HepG2 (cell line): ENCODE measurements around the gene QSER1. TPM values are rescaled to one million over a fixed set of nuclear protein-coding genes. Genes with fewer than 3 reads are reported as not detected.

Experiments used
- ADNP ChIP-seq: sonication (generic); formaldehyde crosslinking; IDR thresholded peaks from 2 replicates; pipeline ENCODE4 v1.4.0; 2020; ENCODE audit warnings: missing genetic modification reagents
- BCL6 ChIP-seq: IDR thresholded peaks from 2 replicates; pipeline ENCODE4 v1.6.1; 2016; ENCODE audit warnings: missing genetic modification reagents, missing compliant biosample characterization
- ESRRA ChIP-seq: sonication (generic); formaldehyde crosslinking; IDR thresholded peaks from 2 replicates; pipeline ENCODE4 v1.5.1; 2020; ENCODE audit warnings: mild to moderate bottlenecking, low read depth, missing genetic modification reagents
- KLF16 ChIP-seq, 2 experiments: sonication (generic) in 1 of 2; formaldehyde crosslinking in 1 of 2; IDR thresholded peaks; 2 replicates each; pipeline versions ENCODE4 v1.6.1 to v1.8.0; 2016 to 2023; ENCODE audit warnings: missing genetic modification reagents in 2 of 2, missing compliant biosample characterization in 1 of 2
- MTA1 ChIP-seq: sonication (generic); formaldehyde crosslinking; IDR thresholded peaks from 2 replicates; pipeline ENCODE4 v1.4.0; 2020; ENCODE audit warnings: missing genetic modification reagents, mild to moderate bottlenecking, borderline replicate concordance
- NFE2 ChIP-seq: sonication (generic); formaldehyde crosslinking; IDR thresholded peaks from 2 replicates; pipeline ENCODE4 v1.4.0; 2020; ENCODE audit warnings: missing genetic modification reagents
- NR2F2 ChIP-seq: IDR thresholded peaks from 2 replicates; pipeline ENCODE4 v1.6.1; 2012; ENCODE audit warnings: low read depth, inconsistent platforms, borderline replicate concordance
- PHB2 ChIP-seq: fragments of 450-650 bp; IDR thresholded peaks from 2 replicates; pipeline ENCODE4 v1.6.1; 2018; ENCODE audit not compliant: partially characterized antibody
- RFXANK ChIP-seq: IDR thresholded peaks from 2 replicates; pipeline ENCODE4 v1.6.1; 2016
- SMARCC2 ChIP-seq: fragments of 450-650 bp; IDR thresholded peaks from 2 replicates; pipeline ENCODE4 v1.6.1; 2017; ENCODE audit warnings: antibody characterized with exemption, mild to moderate bottlenecking
- SOX5 ChIP-seq: IDR thresholded peaks from 2 replicates; pipeline ENCODE4 v1.6.1; 2016; ENCODE audit warnings: borderline replicate concordance
- SUZ12 ChIP-seq: fragments of 150-350 bp; IDR thresholded peaks from 2 replicates; pipeline ENCODE4 v1.6.1; 2014; ENCODE audit warnings: low read depth, low read length
- TGIF2 ChIP-seq: IDR thresholded peaks from 2 replicates; pipeline ENCODE4 v1.6.1; 2016; ENCODE audit warnings: control low read depth, missing compliant biosample characterization
- TMF1 ChIP-seq: sonication (generic); formaldehyde crosslinking; IDR thresholded peaks from 2 replicates; pipeline ENCODE4 v1.8.1; 2022; ENCODE audit warnings: low read depth, missing genetic modification reagents
- ZBTB1 ChIP-seq: sonication (generic); formaldehyde crosslinking; IDR thresholded peaks from 2 replicates; pipeline ENCODE4 v1.4.0; 2020; ENCODE audit warnings: missing genetic modification reagents, borderline replicate concordance
- ZNF235 ChIP-seq: sonication (generic); formaldehyde crosslinking; IDR thresholded peaks from 2 replicates; pipeline ENCODE4 v1.8.1; 2023; ENCODE audit warnings: mild to moderate bottlenecking, missing genetic modification reagents, borderline replicate concordance
- ZNF24 ChIP-seq: fragments of 450-650 bp; IDR thresholded peaks from 2 replicates; pipeline ENCODE4 v1.6.1; 2017; ENCODE audit warnings: antibody characterized with exemption, mild to moderate bottlenecking
- ZNF382 ChIP-seq: sonication (generic); formaldehyde crosslinking; IDR thresholded peaks from 2 replicates; pipeline ENCODE4 v1.5.0; 2020; ENCODE audit warnings: missing genetic modification reagents, mild to moderate bottlenecking, borderline replicate concordance
- ZNF44 ChIP-seq: sonication (generic); formaldehyde crosslinking; IDR thresholded peaks from 2 replicates; pipeline ENCODE4 v1.5.1; 2020; ENCODE audit warnings: mild to moderate bottlenecking, missing genetic modification reagents
- ZNF670 ChIP-seq: sonication (generic); formaldehyde crosslinking; IDR thresholded peaks from 2 replicates; pipeline ENCODE4 v1.8.0; 2022; ENCODE audit warnings: mild to moderate bottlenecking, missing genetic modification reagents, borderline replicate concordance
- ZNF703 ChIP-seq: sonication (generic); formaldehyde crosslinking; IDR thresholded peaks from 2 replicates; pipeline ENCODE4 v1.5.1; 2020; ENCODE audit warnings: missing genetic modification reagents, mild to moderate bottlenecking, moderate library complexity, borderline replicate concordance
- ZNF772 ChIP-seq: sonication (generic); formaldehyde crosslinking; IDR thresholded peaks from 2 replicates; pipeline ENCODE4 v1.5.0; 2020; ENCODE audit warnings: mild to moderate bottlenecking, missing genetic modification reagents
- polyA plus RNA-seq, 8 experiments: library from polyadenylated mRNA; depleted of rRNA in 3 of 8; stranded (reverse) in 7 of 8; unstranded in 1 of 8; fragments of >200 nt; fragmentation: Illumina TruSeq in 4 of 8; extraction: Trizol in 4 of 8; gene quantifications; 2 replicates each; pipeline versions ENCODE4 v1.2.1 to v1.2.3, GENCODE V29; 2011 to 2016; ENCODE audit warnings: low read depth in 4 of 8, missing spikeins in 1 of 8, mixed read lengths in 1 of 8; ENCODE audit not compliant: insufficient read depth in 1 of 8
- total RNA-seq, 5 experiments: library from RNA; depleted of rRNA; stranded (reverse); fragments of >200 nt; fragmentation: Illumina TruSeq; extraction: Trizol; gene quantifications; 2 replicates each; pipeline ENCODE4 v1.2.3, GENCODE V29; 2016; ENCODE audit warnings: low read depth in 1 of 5
- TF ChIP-seq, protein P1 (sequence below): sonication (generic); formaldehyde crosslinking; IDR thresholded peaks from 2 replicates; pipeline ENCODE4 v1.4.0; 2020; ENCODE audit warnings: mild to moderate bottlenecking, missing genetic modification reagents
- TF ChIP-seq, protein P2 (sequence below), 2 experiments: fragments of 450-650 bp in 1 of 2; sonication (generic) in 1 of 2; formaldehyde crosslinking; IDR thresholded peaks; 2 replicates each; pipeline versions ENCODE4 v1.5.0 to v1.8.0; 2020 to 2022; ENCODE audit warnings: mild to moderate bottlenecking in 1 of 2, missing genetic modification reagents in 1 of 2

Gene QSER1
- total and polyA plus RNA-seq, 2 of the 13 experiments (the other 11 are each of a cell fraction or from before 2014, with no cell fraction given): 8.9 to 17.3 TPM

DNA sequence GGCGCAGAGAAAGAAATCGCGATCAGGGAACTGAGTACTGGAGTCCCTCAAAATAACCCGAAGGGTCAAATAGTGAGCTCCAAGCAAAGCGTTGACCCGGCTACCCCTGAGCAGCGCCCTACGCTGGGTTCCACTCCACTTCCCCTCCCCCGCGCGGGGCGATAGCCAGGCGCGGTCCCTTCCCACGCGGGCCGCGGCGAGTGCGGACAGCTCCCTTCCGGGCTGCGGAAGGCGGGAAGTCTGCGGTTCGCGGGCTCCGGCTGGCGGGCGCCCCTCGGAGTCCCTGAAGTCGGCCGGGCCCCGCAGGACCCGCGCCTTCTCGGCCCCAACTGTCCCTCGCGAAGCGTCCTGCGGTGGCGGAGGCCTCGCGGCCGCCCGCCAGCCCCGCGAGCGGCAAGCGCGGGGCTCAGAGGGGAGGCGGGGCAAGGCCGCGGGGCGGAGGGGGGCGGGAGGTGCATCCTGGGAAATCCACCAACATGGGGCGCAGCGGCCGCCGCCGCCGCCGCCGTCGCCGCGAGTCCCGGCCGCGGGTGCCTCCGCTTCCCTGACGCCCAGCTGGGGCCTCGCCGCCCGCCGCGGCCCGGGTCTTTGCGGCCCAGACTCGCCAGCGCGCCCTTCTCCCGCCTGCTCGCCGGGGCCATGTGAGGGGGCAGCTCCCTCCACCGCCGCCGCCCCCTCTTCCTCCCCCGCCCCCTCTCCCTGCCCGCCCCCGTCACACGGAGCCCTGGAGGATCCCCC, at the start of gene QSER1 (continued):
- TF ChIP-seq, protein P1, sequence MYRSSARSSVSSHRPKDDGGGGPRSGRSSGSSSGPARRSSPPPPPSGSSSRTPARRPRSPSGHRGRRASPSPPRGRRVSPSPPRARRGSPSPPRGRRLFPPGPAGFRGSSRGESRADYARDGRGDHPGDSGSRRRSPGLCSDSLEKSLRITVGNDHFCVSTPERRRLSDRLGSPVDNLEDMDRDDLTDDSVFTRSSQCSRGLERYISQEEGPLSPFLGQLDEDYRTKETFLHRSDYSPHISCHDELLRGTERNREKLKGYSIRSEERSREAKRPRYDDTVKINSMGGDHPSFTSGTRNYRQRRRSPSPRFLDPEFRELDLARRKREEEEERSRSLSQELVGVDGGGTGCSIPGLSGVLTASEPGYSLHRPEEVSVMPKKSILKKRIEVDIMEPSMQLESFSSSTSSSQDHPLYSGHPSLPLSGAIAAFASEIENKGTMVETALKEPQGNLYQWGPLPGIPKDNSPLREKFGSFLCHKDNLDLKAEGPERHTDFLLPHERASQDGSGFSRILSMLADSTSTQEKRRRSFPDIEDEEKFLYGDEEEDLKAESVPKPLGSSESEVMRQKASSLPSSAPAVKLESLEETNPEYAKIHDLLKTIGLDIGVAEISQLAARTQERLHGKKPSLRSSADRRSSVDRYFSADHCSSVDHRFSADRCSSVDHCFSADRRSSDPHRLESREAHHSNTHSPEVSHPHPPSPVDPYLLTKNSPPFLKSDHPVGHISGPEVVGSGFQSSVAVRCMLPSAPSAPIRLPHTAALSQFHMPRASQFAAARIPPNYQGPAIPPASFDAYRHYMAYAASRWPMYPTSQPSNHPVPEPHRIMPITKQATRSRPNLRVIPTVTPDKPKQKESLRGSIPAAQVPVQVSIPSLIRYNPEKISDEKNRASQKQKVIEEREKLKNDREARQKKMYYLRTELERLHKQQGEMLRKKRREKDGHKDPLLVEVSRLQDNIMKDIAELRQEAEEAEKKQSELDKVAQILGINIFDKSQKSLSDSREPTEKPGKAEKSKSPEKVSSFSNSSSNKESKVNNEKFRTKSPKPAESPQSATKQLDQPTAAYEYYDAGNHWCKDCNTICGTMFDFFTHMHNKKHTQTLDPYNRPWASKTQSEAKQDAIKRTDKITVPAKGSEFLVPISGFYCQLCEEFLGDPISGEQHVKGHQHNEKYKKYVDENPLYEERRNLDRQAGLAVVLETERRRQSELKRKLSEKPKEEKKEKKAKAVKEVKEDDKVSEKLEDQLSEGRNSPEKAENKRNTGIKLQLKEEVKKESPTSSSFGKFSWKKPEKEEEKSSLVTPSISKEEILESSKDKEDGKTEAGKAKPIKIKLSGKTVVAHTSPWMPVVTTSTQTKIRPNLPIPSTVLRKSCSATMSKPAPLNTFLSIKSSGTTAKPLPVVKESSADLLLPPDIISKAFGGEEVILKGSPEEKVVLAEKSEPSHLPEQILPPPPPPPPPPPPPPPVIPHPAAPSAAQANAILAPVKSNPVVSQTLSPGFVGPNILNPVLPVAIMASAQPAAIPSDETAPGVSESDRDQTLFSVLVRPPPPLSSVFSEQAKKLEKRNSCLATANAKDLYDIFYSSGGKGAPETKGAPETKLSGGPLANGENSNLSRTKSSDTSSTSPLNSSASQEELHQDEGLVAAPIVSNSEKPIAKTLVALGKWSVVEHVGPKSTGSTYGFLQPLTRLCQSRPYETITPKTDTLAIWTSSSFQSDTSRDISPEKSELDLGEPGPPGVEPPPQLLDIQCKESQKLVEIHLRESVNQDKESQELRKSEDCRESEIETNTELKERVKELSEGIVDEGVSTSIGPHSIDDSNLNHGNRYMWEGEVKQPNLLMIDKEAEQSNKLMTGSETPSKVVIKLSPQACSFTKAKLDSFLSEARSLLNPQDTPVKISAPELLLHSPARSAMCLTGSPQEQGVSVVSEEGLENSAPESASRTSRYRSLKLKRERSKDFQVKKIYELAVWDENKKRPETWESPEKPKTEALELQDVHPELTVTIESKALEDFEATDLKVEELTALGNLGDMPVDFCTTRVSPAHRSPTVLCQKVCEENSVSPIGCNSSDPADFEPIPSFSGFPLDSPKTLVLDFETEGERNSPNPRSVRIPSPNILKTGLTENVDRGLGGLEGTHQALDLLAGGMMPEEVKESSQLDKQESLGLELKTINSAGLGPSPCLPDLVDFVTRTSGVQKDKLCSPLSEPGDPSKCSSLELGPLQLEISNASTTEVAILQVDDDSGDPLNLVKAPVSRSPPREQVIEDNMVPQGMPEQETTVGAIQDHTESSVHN: no peak
- TF ChIP-seq ESRRA (CRISPR knock-in tag): no peak
- no peak for TF ChIP-seq RFXANK (CRISPR knock-in tag)
- TF ChIP-seq ZNF235 (CRISPR knock-in tag): 0 out of 2 replicates have a peak, but pooled peaks have one; percentile 56
- no peak for TF ChIP-seq SUZ12
- no peak for TF ChIP-seq ZBTB1 (CRISPR knock-in tag)
- no peak for TF ChIP-seq KLF16 (CRISPR knock-in tag; IDR thresholded peaks at IDR 0.05)
- TF ChIP-seq ZNF670: 0 out of 2 replicates have a peak, but pooled peaks have one; percentile 58
- no peak for TF ChIP-seq ADNP (CRISPR knock-in tag)
- TF ChIP-seq ZNF24: no peak
- TF ChIP-seq NFE2 (CRISPR knock-in tag): no peak
- peak; percentile 68 for TF ChIP-seq TGIF2
- no peak for TF ChIP-seq ZNF382 (CRISPR knock-in tag)
- no peak for TF ChIP-seq BCL6 (CRISPR knock-in tag)
- no peak for TF ChIP-seq SOX5 (CRISPR knock-in tag)
- TF ChIP-seq ZNF703 (CRISPR knock-in tag): no peak
- TF ChIP-seq ZNF772: no peak
- no peak for TF ChIP-seq PHB2
- no peak for TF ChIP-seq SMARCC2
- TF ChIP-seq NR2F2: no peak
- TF ChIP-seq TMF1 (CRISPR knock-in tag): no peak
- TF ChIP-seq MTA1 (CRISPR knock-in tag): peak; percentile 58; the same call in 1 of the 2 replicates
- TF ChIP-seq, protein P2, sequence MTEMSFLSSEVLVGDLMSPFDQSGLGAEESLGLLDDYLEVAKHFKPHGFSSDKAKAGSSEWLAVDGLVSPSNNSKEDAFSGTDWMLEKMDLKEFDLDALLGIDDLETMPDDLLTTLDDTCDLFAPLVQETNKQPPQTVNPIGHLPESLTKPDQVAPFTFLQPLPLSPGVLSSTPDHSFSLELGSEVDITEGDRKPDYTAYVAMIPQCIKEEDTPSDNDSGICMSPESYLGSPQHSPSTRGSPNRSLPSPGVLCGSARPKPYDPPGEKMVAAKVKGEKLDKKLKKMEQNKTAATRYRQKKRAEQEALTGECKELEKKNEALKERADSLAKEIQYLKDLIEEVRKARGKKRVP (CRISPR knock-in tag; IDR thresholded peaks at IDR 0.05): no peak
- 0 out of 2 replicates have a peak, but pooled peaks have one; percentile 53 for TF ChIP-seq ZNF44 (CRISPR knock-in tag)
